Jurkat, Clone E6-1 (cell line): Measurements from ENCODE around the gene WFDC9.
"Not testable (repeated sequence)": the region's sequence is repeated elsewhere in the genome, so short reads cannot be mapped to it uniquely, and the experiment has no call there.

Experiments
- DNase-seq: peaks from one replicate; pipeline ENCODE4 v3.0.0-alpha.2; 2011; ENCODE audit warnings: low read depth, low spot score
- H3K4me3 ChIP-seq: 2 replicates; pipeline ENCODE4 v1.5.1; 2011; ENCODE audit warnings: mild to moderate bottlenecking, low read length, control low read depth, moderate library complexity

Gene WFDC9

DNA sequence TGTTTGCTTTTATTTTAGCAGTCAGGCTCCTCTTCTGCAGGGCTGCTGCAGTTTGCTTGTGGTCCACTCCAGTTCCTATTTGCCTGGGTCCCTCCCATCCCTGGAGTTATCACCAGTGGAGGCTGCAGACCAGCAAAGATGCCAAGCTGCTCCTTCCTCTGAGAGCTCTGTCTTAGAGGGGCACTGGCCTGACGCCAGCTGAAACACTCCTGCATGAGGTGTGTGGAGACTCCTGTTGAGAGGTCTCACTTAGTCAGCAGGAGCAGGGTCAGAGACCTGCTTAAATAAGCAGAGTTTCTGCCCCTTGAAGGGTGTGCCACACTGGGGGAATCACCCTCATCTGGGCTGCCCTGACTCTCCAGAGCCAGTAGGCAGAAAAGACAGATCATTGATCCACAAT, 35.8 kb downstream of the WFDC9 start:
- DNase-seq = no peak
- H3K4me3 ChIP-seq = no peak overlapping the region

DNA sequence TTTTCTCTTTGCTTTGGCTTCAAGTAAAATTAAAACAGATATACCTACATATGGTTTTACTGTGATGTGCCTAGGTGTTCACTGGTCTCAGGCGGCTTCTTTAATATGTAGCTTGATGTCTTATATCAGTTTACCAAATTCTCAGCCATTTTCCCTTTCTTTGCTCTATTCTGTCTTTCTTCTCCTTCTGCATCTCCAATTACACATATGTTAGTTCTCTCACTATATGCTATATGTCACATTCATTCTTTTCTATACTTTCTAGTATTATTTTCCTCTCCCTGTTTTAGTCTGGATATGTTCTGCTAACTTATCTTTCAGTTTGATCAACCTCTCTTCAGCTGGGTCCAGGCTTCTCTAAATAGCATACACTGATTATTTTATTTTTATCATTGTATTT, 37.6 kb downstream of the WFDC9 start:
- no peak for DNase-seq
- H3K4me3 ChIP-seq = no peak overlapping the region

DNA sequence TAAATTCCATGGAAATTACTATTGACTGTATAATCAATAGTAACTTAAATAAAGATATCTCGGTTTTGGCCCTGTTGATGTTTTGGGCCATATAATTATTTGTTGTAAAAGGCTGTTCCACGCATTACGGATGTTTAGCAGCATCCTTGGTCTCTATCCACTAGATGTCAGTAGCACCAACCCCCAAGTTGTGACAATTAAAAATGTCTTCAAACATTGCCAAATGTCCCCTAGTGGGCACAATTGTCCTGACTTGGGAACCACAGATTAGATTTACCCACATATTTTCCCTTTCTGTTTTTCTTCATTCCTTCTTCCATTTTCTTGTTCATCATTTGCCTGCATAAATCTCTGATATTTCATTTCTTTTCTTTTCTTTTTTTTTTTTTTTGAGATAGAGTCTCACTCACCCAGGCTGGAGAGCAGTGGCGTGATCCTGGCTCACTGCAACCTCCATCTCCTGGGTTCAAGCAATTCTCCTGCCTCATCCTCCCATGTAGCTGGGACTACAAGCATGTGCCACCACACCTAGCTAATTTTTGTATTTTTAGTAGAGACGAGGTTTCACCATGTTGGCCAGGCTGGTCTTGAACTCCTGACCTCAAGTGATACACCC, 38.4 kb downstream of the WFDC9 start:
- H3K4me3 ChIP-seq = no peak overlapping the region
- DNase-seq = peak; percentile 75

DNA sequence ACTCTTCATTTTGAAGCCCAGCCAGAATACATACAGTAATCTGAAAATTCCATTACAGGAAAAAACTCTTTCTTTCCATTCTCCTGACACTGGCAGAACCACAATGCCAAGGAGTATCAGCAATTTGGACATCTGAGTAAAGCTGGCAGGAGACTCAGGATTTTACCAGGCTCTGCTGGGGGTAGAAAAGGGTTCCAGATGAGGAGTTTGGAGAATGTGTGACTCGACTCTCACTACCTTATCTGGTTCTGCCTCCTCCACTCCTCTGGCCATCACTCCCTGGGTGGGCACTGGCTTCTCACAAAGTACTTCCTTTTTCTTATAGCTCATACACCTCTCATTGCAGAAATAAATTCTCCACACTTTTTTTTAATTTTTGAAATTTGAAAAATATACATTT, 41.4 kb downstream of the WFDC9 start:
- no peak for DNase-seq

DNA sequence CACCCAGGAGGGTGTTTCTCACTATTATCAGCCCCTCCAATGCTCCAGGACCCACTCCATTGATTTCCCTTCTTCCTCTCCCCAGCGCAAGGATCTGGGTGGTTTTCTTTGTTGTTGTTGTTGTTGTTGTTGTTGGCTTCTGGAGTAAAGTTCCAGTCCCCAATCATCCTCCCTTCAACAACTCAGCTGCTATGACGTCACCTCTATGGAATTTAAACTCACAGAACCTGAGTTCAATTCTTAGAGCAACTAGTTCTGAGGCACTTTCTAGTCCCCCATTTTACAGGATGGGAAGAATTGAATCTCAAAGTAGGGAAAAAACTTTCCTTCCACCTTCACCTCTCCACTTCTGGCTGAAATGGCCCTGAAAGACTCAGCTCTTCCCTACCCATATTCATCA, 42.3 kb downstream of the WFDC9 start:
- no peak for DNase-seq
- no peak overlapping the region for H3K4me3 ChIP-seq

More for the DNA sequence above, 41.4 kb downstream of the WFDC9 start:
- no peak overlapping the region for H3K4me3 ChIP-seq

DNA sequence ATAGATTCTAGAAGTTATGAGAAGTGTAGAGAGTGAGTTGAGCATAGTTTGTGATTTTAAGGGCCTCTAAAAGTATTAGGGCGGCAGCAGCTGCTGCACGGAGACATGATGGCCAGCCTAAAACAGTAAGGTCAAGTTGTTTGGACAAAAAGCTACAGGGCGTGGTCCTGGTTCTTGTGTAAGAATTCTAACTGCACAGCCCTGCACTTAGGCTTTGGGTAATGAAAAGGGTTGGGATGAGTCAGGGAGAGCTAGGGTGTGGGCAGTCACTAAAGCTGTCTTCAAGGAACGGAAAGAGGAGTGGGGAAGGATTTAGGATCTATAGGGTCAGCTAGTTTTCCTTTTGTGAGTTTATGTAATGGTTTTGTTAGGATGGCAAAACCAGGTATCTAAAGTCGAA, 45.1 kb downstream of the WFDC9 start:
- not testable (repeated sequence) for H3K4me3 ChIP-seq, DNase-seq

DNA sequence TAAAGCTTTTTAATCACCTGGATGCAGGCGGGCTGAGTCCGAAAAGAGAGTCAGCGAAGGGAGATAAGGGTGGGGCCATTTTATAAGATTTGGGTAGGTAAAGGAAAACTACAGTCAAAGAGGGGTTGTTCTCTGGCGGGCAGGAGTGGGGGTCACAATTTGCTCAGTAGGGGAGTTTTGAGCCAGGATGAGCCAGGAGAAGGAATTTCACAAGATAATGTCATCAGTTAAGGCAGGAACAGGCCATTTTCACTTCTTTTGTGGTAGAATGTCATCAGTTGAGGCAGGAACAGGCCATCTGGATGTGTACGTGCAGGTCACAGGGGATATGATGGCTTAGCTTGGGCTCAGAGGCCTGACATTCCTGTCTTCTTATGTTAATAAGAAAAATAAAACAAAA, 46.8 kb downstream of the WFDC9 start:
- not testable (repeated sequence) for H3K4me3 ChIP-seq, DNase-seq

DNA sequence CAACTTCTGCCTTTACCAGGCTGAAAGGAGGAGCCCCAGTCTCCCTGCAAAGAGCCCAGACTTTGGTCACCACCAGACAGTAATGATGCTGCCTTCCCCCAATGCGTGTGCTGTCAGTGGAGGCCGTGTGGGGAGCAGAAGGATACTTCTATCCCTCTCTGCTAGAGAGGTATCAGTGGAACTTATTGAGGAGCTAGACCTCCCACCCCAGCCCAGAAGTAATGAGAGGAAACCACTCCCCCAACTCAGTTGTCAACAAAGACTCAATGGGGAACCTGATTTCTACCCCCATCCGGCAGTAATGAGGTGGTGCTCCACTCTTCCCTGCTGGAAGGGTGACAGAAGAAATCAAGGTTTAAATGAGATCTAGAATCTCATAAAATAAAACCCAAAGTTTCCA, 47.6 kb downstream of the WFDC9 start:
- H3K4me3 ChIP-seq = no peak overlapping the region
- DNase-seq = no peak

DNA sequence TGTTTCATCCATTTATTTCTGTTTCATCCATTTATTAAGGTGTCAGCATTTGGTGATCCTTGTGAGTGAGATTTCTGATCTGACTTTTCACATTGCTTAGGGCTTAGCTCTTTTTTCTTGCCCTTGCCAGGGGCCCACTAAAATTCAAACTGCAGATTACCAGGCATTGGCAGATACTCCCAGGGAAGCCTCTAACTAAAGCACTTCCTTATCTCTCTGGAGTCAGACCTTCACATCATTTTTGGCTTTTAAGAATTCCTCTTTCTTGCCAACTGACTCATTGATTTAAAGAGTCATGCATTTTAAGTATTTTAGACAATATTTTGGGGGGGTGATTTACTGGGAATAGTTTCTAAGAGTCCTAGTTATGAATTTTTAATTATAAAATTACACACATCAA, 49.4 kb downstream of the WFDC9 start:
- H3K4me3 ChIP-seq = no peak overlapping the region
- no peak for DNase-seq

DNA sequence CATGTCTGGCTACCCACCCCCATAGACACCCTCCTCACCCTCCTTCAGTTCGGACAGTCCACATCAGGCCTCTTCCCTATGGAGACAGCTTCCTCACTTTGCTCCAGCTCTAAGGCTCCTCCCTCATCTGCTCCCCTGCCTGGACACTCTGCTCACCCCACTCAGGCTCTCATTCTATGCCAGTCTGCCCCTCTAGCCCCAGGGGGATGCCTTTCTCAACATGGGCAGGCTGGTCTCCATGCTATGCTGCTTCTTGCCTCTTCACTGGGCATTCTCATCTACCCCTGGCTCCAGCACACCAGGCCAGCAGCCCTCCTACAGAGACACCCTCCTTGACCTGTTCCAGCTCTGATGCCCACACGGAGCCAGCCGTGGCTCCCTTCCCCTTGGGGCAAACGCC, 51.9 kb downstream of the WFDC9 start, which contains the start of gene WFDC8:
Gene WFDC8, minus strand, starts transcription at position 101 of the 400 bp plus-strand sequence. Its CDS starts 37 bp downstream, at position 64.
- H3K4me3 ChIP-seq = no peak within 1 kb of the TSS
- DNase-seq = no peak

DNA sequence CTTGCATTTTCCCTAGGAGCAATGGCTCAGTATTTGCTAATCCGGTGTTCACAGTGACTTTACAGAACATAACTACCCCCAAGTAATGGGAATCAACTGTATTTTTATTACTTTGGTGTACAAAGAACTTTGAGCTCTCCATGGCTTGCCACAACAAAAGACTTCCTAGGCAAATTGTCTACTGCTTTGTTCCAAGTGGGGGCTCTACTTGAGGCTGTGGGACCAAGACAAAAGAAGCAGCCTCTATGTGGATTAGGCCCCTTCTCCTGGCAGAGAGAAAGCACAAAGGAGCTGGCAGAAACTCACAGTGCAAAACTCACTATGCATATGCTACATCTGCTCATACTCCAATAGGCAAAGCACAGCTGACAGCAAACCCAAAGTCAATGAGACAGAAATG, 52.9 kb downstream of the WFDC9 start:
- no peak for DNase-seq
- no peak overlapping the region for H3K4me3 ChIP-seq

DNA sequence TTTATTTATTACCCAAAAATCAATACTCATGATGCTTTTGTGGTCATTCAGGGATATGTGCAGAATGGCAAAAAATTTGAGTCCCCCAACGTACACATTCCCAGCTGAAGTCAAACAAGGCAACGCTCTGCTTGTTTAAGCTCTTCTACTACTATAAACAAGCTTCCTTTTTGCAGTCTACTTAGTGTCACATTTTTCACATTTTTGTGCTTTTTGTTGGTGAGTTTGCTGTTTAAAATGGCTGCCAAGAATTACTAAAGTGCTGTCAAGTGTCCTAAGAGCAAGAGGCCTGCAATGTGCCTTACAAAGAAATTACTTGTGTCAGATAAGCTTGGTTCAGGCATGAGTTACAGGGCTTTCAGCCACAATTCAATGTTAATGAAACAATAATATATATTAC, 54.1 kb downstream of the WFDC9 start:
- H3K4me3 ChIP-seq = no peak overlapping the region
- no peak for DNase-seq

DNA sequence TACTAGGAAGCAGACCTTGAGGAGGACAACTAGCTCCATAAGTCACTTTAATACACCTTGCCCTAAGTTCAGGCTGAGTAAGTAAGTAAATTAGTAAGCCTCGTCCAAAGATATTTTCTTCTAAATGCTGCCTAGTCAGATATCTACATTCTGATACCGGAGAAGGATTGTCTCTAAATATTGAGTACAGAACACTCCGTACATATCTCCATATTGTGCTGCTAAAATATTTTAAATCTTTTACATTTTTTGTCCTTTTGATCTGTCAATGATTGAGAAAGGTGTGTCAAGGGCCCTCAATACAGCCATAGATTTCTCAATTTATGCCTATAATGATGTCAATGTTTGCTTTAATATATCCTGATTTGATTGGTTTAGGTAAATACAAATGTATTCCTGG, 55.2 kb downstream of the WFDC9 start:
- no peak overlapping the region for H3K4me3 ChIP-seq
- DNase-seq = no peak

DNA sequence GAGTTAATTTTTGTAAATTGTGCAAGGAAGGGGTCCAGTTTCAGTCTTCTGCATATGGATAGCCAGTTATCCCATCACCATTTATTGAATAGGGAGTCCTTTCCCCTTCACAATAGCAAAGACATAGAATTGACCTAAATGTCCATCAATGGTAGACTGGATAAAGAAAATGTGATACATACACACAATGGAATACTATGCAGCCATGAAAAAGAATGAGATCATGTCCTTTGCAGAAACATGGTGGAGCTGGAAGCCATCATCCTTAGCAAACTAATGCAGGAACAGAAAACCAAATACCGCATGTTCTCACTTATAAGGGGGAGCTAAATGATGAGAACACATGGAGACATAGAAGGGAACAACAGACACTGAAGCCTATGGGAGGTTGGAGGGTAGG, 61.4 kb downstream of the WFDC9 start:
- not testable (repeated sequence) for H3K4me3 ChIP-seq, DNase-seq

DNA sequence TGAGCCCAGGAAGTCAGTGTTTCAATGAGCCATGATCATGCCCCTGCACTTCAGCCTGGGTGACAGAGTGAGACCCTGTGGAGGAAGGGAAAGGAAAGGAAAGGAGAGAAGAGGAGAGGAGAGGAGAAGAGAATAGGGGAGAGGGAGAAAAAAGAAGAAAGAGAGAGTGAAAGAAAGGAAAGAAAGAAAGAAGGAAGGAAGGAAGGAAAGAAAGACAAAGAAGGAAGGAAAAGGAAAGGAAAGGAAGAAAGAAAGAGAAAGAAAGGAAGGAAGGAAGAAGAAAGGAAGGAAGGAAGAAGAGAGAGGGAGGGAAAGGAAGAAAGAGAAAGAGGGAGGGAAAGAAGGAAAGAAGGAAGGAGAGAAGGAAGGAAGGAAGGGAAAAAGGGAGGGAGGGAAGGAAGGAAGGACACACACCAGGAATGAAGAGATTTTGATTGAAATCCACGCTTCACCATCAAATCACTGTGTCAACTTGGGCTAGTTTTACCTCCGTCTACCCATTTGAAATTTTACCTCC, 66.3 kb downstream of the WFDC9 start:
- no peak for DNase-seq
- no peak overlapping the region for H3K4me3 ChIP-seq
